Activated naive CD8-positive, alpha-beta T cell (primary cell): ENCODE data around the gene GARNL3.

Experiments
- H3K27ac Mint-ChIP-seq: one replicate; pipeline ENCODE4 v1.8.0; 2021; ENCODE audit warnings: mixed read lengths
- H3K27me3 Mint-ChIP-seq: one replicate; pipeline ENCODE4 v1.8.0; 2021; ENCODE audit warnings: mixed read lengths
- H3K36me3 Mint-ChIP-seq: one replicate; pipeline ENCODE4 v1.8.0; 2021; ENCODE audit warnings: mixed read lengths
- H3K4me1 Mint-ChIP-seq: one replicate; pipeline ENCODE4 v1.8.0; 2021; ENCODE audit warnings: low read depth, mixed read lengths
- H3K4me3 Mint-ChIP-seq: one replicate; pipeline ENCODE4 v1.8.0; 2021; ENCODE audit warnings: mild to moderate bottlenecking, mixed read lengths
- H3K9me3 Mint-ChIP-seq: one replicate; pipeline ENCODE4 v1.8.0; 2021; ENCODE audit warnings: low read depth, mixed read lengths

GARNL3 gene

GRCh38 chr9:127252410-127253318, 11.9 kb upstream of the GARNL3 start:
- Mint-ChIP-seq H3K27ac (no peak overlapping the region), H3K4me1 (no peaks in the 10 kb centered on the region), H3K27me3 (peaks cover 20% of the 10 kb centered on the region), H3K9me3 (no peaks in the 10 kb centered on the region), H3K36me3 (peaks cover 2% of the 10 kb centered on the region), H3K4me3 (no peak overlapping the region)

GRCh38 chr9:127253446-127253845, 11.1 kb upstream of the GARNL3 start:
- Mint-ChIP-seq H3K4me3 (no peak overlapping the region), H3K27ac (no peak overlapping the region), H3K27me3 (peaks cover 20% of the 10 kb centered on the region), H3K9me3 (no peaks in the 10 kb centered on the region), H3K4me1 (no peaks in the 10 kb centered on the region), H3K36me3 (peaks cover 2% of the 10 kb centered on the region)

- no peak overlapping the region for H3K4me3 Mint-ChIP-seq
- peaks cover 13% of the 10 kb centered on the region for H3K27me3 Mint-ChIP-seq
- no peaks in the 10 kb centered on the region for H3K4me1 Mint-ChIP-seq
- H3K9me3 Mint-ChIP-seq, result no peaks in the 10 kb centered on the region
- H3K27ac Mint-ChIP-seq, result no peak overlapping the region
- no peaks in the 10 kb centered on the region for H3K36me3 Mint-ChIP-seq
Measured at GRCh38 chr9:127255692-127256091, 8.9 kb upstream of the GARNL3 start.

GRCh38 chr9:127256324-127256723, 8.2 kb upstream of the GARNL3 start:
- no peak overlapping the region for H3K27ac Mint-ChIP-seq
- no peaks in the 10 kb centered on the region for H3K4me1 Mint-ChIP-seq
- H3K27me3 Mint-ChIP-seq, result peaks cover 13% of the 10 kb centered on the region
- no peaks in the 10 kb centered on the region for H3K9me3 Mint-ChIP-seq
- no peaks in the 10 kb centered on the region for H3K36me3 Mint-ChIP-seq
- no peak overlapping the region for H3K4me3 Mint-ChIP-seq

GRCh38 chr9:127258606-127259471, 5.7 kb upstream of the GARNL3 start:
- H3K36me3 Mint-ChIP-seq, result peaks cover 2% of the 10 kb centered on the region
- H3K9me3 Mint-ChIP-seq, result no peaks in the 10 kb centered on the region
- no peak overlapping the region for H3K4me3 Mint-ChIP-seq
- H3K4me1 Mint-ChIP-seq, result no peaks in the 10 kb centered on the region
- peaks cover 6% of the 10 kb centered on the region for H3K27me3 Mint-ChIP-seq
- H3K27ac Mint-ChIP-seq, result no peak overlapping the region

- Mint-ChIP-seq H3K4me3 (no peak overlapping the region), H3K27ac (no peak overlapping the region), H3K4me1 (no peaks in the 10 kb centered on the region), H3K9me3 (no peaks in the 10 kb centered on the region), H3K27me3 (no peaks in the 10 kb centered on the region), H3K36me3 (peaks cover 8% of the 10 kb centered on the region)
Measured at GRCh38 chr9:127262602-127263001, 2.0 kb upstream of the GARNL3 start.

- no peaks in the 10 kb centered on the region for H3K4me1 Mint-ChIP-seq
- H3K9me3 Mint-ChIP-seq, result no peaks in the 10 kb centered on the region
- H3K36me3 Mint-ChIP-seq, result peaks cover 8% of the 10 kb centered on the region
- H3K27me3 Mint-ChIP-seq, result peaks cover under 1% of the 10 kb centered on the region
- H3K27ac Mint-ChIP-seq, result no peak overlapping the region
- no peak overlapping the region for H3K4me3 Mint-ChIP-seq
Measured at GRCh38 chr9:127263237-127263636, 1.3 kb upstream of the GARNL3 start.

- Mint-ChIP-seq H3K4me1 (no peaks in the 10 kb centered on the region), H3K4me3 (no peak overlapping the region), H3K9me3 (no peaks in the 10 kb centered on the region), H3K27me3 (peaks cover 2% of the 10 kb centered on the region), H3K27ac (no peak overlapping the region), H3K36me3 (peaks cover 8% of the 10 kb centered on the region)
Measured at GRCh38 chr9:127263664-127264063, 910 bp upstream of the GARNL3 start.

GRCh38 chr9:127267793-127268525, 3.4 kb downstream of the GARNL3 start:
- no peak overlapping the region for H3K27ac Mint-ChIP-seq
- H3K9me3 Mint-ChIP-seq, result no peaks in the 10 kb centered on the region
- peaks cover 12% of the 10 kb centered on the region for H3K27me3 Mint-ChIP-seq
- no peaks in the 10 kb centered on the region for H3K4me1 Mint-ChIP-seq
- H3K4me3 Mint-ChIP-seq, result no peak overlapping the region
- peaks cover 8% of the 10 kb centered on the region for H3K36me3 Mint-ChIP-seq

- no peak overlapping the region for H3K27ac Mint-ChIP-seq
- peaks cover 8% of the 10 kb centered on the region for H3K36me3 Mint-ChIP-seq
- H3K4me1 Mint-ChIP-seq, result no peaks in the 10 kb centered on the region
- H3K9me3 Mint-ChIP-seq, result no peaks in the 10 kb centered on the region
- no peak overlapping the region for H3K4me3 Mint-ChIP-seq
- H3K27me3 Mint-ChIP-seq, result peaks cover 13% of the 10 kb centered on the region
Measured at GRCh38 chr9:127269449-127269848, 4.9 kb downstream of the GARNL3 start.

- H3K27ac Mint-ChIP-seq, result no peak overlapping the region
- H3K4me3 Mint-ChIP-seq, result no peak overlapping the region
- peaks cover 20% of the 10 kb centered on the region for H3K27me3 Mint-ChIP-seq
- peaks cover 2% of the 10 kb centered on the region for H3K4me1 Mint-ChIP-seq
- H3K9me3 Mint-ChIP-seq, result no peaks in the 10 kb centered on the region
- H3K36me3 Mint-ChIP-seq, result peaks cover 6% of the 10 kb centered on the region
Measured at GRCh38 chr9:127273326-127273725, 8.8 kb downstream of the GARNL3 start.

GRCh38 chr9:127277099-127277498, 12.5 kb downstream of the GARNL3 start:
- peaks cover 22% of the 10 kb centered on the region for H3K27me3 Mint-ChIP-seq
- no peak overlapping the region for H3K4me3 Mint-ChIP-seq
- peaks cover 8% of the 10 kb centered on the region for H3K36me3 Mint-ChIP-seq
- H3K9me3 Mint-ChIP-seq, result no peaks in the 10 kb centered on the region
- H3K27ac Mint-ChIP-seq, result no peak overlapping the region
- peaks cover 7% of the 10 kb centered on the region for H3K4me1 Mint-ChIP-seq

- H3K4me1 Mint-ChIP-seq, result peaks cover 7% of the 10 kb centered on the region
- H3K27me3 Mint-ChIP-seq, result peaks cover 22% of the 10 kb centered on the region
- no peaks in the 10 kb centered on the region for H3K9me3 Mint-ChIP-seq
- no peak overlapping the region for H3K4me3 Mint-ChIP-seq
- H3K36me3 Mint-ChIP-seq, result peaks cover 8% of the 10 kb centered on the region
- no peak overlapping the region for H3K27ac Mint-ChIP-seq
Measured at GRCh38 chr9:127277770-127278169, 13.2 kb downstream of the GARNL3 start.

GRCh38 chr9:127278372-127278771, 13.8 kb downstream of the GARNL3 start:
- Mint-ChIP-seq H3K4me1 (peaks cover 7% of the 10 kb centered on the region), H3K36me3 (peaks cover 8% of the 10 kb centered on the region), H3K27me3 (peaks cover 22% of the 10 kb centered on the region), H3K9me3 (no peaks in the 10 kb centered on the region), H3K27ac (no peak overlapping the region), H3K4me3 (no peak overlapping the region)
